Heart left ventricle (tissue), 13 donors: ENCODE data around the gene LOXHD1.

ENCODE experiments used
- CTCF ChIP-seq, 12 donors: fragments of 200-600 bp; sonication (generic) in 4 of 12; IDR thresholded peaks; one replicate each; pipeline versions ENCODE4 v1.5.0 to v1.8.0; 2018 to 2022; ENCODE audit warnings: antibody characterized with exemption in 12 of 12, mild to moderate bottlenecking in 5 of 12
- POLR2A ChIP-seq, 2 donors: fragments of 450-650 bp; IDR thresholded peaks; one replicate each; pipeline ENCODE4 v1.6.1; 2017; ENCODE audit warnings: antibody characterized with exemption in 2 of 2, mild to moderate bottlenecking in 2 of 2, moderate library complexity in 2 of 2
- donor health status: ischemic (EF 13 %, LVEDD 7.1; RV severe dilation, severe dysfunction).
- donor health status: DM: no; HTN: yes; CAD: no.
- donor health status: DM: no; HTN: no; CAD: no.
- donor health status: ischemic (EF 25% LVEDD 6.9; RV normal size, moderate dysfunction).
- donor health status: ischemic (EF 25% LVEDD 5.7; RV mildly dilated, moderate dysfunction).
- donor health status: ischemic (EF 35%, LVEDD 5.7; RV mildly dilated, moderate dysfunction).
- donor health status: nonischemic (EF 11% LVEDD 7.7; RV severe dilation, severe dysfunction).
- donor health status: DM: yes; HTN: yes; CAD: no.
- donor health status: PGD.
- donor health status: ischemic (EF 29% LVEDD 5.4; RV normal size, mild dysfunction).
- donor health status: nonischemic (EF 23%, LVEDD 6.1; RV moderate dilation, normal function).

GRCh38 chr18:46657115-46657955 lies at the start of gene LOXHD1:
- TF ChIP-seq POLR2A (IDR thresholded peaks at IDR 0.05) (no peak), CTCF (IDR thresholded peaks at IDR 0.05) (no peak)
